BE2C (cell line): Measurements from ENCODE around the gene IDNK.

Experiments
- DNase-seq: peaks from one replicate; pipeline ENCODE4 v3.0.0-alpha.2; 2020
- H3K27me3 ChIP-seq: fragments of 250-450 bp; sonication (Bioruptor Pico); 2 replicates; pipeline ENCODE4 v1.5.1; 2020; ENCODE audit warnings: mild to moderate bottlenecking
- H3K36me3 ChIP-seq: fragments of 250-450 bp; sonication (Bioruptor Pico); 2 replicates; pipeline ENCODE4 v1.5.1; 2020; ENCODE audit warnings: mild to moderate bottlenecking
- H3K4me1 ChIP-seq: fragments of 250-450 bp; sonication (Bioruptor Pico); 2 replicates; pipeline ENCODE4 v1.5.1; 2020
- H3K4me3 ChIP-seq: 2 replicates; pipeline ENCODE4 v1.5.1; 2011; ENCODE audit warnings: low read depth, low read length
- H3K9me3 ChIP-seq: fragments of 250-450 bp; sonication (Bioruptor Pico); 2 replicates; pipeline ENCODE4 v1.5.1; 2020
- TF ChIP-seq, protein P1 (sequence below): IDR thresholded peaks from 2 replicates; pipeline ENCODE4 v1.5.1; 2012; ENCODE audit warnings: mild to moderate bottlenecking, low read depth, low read length

The IDNK gene

DNA sequence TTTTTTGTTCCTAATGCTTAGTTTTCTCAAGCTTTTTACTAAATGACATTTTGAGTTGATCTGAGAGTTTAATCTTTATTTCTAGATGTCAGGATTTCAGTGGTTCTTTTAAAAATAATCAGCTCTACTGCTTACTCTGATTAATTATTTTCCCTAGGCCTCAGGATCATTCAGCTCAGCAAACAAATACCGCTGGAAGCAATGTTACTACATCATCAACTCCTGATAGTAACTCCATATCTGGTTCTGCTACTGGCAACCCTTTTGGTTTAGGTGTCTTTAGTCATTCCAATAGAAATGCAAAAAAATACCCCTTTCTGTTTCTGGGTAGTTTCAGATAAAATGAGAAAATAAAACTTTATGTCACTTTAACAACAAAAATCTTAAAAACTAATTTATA is 5.6 kb upstream of the IDNK start:
- no peaks in the 10 kb centered on the region for H3K9me3 ChIP-seq
- no peaks in the 10 kb centered on the region for H3K4me1 ChIP-seq
- H3K4me3 ChIP-seq: no peak overlapping the region
- TF ChIP-seq, protein P1, sequence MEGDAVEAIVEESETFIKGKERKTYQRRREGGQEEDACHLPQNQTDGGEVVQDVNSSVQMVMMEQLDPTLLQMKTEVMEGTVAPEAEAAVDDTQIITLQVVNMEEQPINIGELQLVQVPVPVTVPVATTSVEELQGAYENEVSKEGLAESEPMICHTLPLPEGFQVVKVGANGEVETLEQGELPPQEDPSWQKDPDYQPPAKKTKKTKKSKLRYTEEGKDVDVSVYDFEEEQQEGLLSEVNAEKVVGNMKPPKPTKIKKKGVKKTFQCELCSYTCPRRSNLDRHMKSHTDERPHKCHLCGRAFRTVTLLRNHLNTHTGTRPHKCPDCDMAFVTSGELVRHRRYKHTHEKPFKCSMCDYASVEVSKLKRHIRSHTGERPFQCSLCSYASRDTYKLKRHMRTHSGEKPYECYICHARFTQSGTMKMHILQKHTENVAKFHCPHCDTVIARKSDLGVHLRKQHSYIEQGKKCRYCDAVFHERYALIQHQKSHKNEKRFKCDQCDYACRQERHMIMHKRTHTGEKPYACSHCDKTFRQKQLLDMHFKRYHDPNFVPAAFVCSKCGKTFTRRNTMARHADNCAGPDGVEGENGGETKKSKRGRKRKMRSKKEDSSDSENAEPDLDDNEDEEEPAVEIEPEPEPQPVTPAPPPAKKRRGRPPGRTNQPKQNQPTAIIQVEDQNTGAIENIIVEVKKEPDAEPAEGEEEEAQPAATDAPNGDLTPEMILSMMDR: no peak
- H3K27me3 ChIP-seq: no peaks in the 10 kb centered on the region
- no peaks in the 10 kb centered on the region for H3K36me3 ChIP-seq
- no peak for DNase-seq

DNA sequence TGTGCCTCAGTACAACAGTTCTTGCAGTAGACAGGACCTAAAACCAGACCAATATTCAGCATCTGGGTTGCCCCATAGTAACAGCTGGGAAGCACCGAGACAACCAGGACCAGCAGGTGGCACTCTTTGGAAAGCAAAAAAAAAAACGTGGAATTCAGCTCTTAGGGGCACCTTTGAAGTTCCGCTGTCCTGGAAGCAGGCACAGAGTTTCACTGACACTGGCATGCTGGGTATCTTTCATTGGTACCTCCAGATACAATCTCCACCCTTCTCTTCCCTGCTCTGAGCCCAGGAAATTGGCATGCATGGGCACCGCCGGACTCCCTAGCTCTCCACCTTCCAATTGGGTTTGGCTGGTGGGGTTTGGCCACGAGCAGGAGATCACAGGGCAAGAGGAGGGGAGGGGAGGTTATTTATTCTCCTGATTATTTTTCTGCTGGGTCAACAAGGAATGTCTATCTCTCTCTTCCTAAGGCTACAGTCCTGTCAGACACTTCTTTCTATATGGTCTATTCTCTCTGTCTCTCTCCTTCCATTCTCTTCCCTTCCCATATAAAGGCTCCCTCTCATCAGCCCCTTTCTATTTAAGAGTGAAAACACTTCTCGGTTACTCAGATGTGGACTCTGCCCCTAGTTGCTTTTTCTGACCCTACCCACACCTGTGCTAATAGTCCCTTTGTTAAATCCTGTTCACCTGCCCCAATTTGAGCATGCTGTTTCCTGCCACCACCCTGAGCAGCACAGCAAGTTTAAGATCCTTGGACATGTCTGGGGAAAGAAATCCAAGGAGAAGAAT is 1.9 kb upstream of the IDNK start:
- peaks cover 4% of the 10 kb centered on the region; the same call in 1 of the 2 replicates for H3K4me1 ChIP-seq
- no peaks in the 10 kb centered on the region for H3K9me3 ChIP-seq
- DNase-seq: peak; percentile 57
- TF ChIP-seq, protein P1: peak; percentile 90
- peak overlapping the region; percentile 32 for H3K4me3 ChIP-seq
- H3K36me3 ChIP-seq: no peaks in the 10 kb centered on the region
- H3K27me3 ChIP-seq: no peaks in the 10 kb centered on the region

DNA sequence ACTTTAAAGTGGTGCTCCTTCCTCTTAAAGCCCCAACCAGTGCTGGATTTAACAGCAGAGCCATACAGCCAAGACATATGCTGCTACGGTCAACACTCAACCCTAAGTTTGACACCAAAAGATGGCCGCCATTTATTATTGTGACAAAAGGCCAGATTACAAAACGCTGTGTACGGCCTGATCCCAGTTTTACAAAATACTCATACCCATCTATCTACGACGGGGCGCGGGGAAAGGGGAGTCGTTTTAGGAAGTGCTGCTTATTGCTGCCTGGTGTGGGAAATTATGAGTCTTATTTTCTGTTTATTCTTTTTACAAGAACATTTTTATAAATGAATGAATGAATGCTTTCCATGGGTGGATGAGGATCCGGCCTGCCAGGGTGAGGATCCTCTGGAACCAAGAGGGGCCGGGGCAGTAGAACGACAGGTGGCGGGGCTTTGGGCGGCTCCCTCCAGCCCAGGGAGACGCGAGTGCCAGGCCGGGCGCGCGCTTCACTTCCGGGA is 457 bp upstream of the IDNK start:
- DNase-seq: no peak
- TF ChIP-seq, protein P1: no peak
- peaks cover 4% of the 10 kb centered on the region; the same call in 1 of the 2 replicates for H3K4me1 ChIP-seq
- H3K9me3 ChIP-seq: no peaks in the 10 kb centered on the region
- no peaks in the 10 kb centered on the region for H3K27me3 ChIP-seq
- H3K4me3 ChIP-seq: peak overlapping the region; percentile 74
- 0 out of 2 replicates have a peak, but pooled peaks cover 3% of the 10 kb centered on the region for H3K36me3 ChIP-seq

DNA sequence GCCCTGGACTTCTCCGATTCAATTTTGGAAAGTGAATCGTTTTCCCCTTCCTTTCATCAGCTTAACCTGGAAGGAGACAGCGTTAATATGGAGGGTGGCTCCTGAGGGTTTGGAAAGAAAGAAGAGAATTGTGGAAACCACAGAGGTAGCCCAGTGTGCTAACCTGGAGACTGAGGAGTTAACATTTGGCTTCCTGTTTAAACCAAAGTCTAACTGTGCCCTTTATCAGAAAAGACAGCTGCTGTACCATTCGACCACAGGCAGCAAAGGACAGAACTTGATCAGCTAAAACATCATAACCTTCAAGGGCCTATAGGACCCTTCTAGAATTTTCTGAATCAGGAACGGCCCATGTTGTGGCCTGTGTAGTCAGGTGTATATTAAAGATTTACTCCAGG is 735 bp downstream of the IDNK start:
- Histone ChIP-seq H3K4me3 (peak overlapping the region; percentile 74), H3K27me3 (no peaks in the 10 kb centered on the region), H3K9me3 (no peaks in the 10 kb centered on the region), H3K36me3 (0 out of 2 replicates have a peak, but pooled peaks cover 3% of the 10 kb centered on the region), H3K4me1 (peaks cover 4% of the 10 kb centered on the region; the same call in 1 of the 2 replicates)
- DNase-seq: no peak
- TF ChIP-seq, protein P1: no peak

DNA sequence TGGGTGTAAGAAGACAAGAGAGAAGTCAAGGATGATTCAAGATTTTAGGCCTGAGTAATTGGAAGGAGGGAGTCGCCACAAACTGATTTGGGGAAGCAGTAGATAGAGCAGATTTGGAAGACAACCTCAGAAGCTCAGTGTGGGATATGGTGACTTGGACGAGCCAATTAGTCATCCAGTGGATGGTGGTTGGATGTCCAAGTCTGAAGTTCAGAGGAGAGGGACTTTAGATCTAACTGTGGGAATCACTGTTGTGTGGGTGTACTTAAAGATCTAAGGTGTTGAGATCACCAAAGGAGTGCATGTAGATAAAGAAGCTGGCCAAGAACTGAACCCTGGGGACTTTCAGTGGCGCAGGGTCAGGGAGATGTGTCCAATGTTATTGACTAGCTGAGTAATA is 2.2 kb downstream of the IDNK start:
- Histone ChIP-seq H3K4me3 (no peak overlapping the region), H3K36me3 (0 out of 2 replicates have a peak, but pooled peaks cover 3% of the 10 kb centered on the region), H3K9me3 (no peaks in the 10 kb centered on the region), H3K27me3 (no peaks in the 10 kb centered on the region), H3K4me1 (peaks cover 4% of the 10 kb centered on the region; the same call in 1 of the 2 replicates)
- no peak for DNase-seq
- TF ChIP-seq, protein P1: no peak

DNA sequence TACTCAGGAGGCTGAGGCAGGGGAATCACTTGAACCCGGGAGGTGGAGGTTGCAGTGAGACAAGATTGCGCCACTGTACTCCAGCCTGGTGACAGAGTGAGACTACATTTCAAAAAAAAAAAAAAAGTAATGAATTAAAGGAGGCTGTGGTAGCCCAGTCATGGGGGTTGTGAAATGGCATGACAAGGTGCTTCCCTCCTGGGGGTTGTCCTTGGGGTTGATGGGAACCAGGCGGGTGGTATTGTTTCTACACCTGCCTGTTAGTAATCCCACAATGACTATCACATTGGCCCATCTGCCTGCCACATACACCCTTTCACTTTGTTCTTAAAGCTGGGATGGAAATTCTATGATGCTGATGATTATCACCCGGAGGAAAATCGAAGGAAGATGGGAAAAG is 5.6 kb downstream of the IDNK start:
- H3K4me1 ChIP-seq: peaks cover 4% of the 10 kb centered on the region; the same call in 1 of the 2 replicates
- no peak for DNase-seq
- H3K9me3 ChIP-seq: no peaks in the 10 kb centered on the region
- TF ChIP-seq, protein P1: no peak
- H3K36me3 ChIP-seq: 0 out of 2 replicates have a peak, but pooled peaks cover 3% of the 10 kb centered on the region
- H3K27me3 ChIP-seq: no peaks in the 10 kb centered on the region
- H3K4me3 ChIP-seq: no peak overlapping the region
